GM11168 (cell line): ENCODE results near the gene ZNF57.
"Not testable (repeated sequence)": the region's sequence is repeated elsewhere in the genome, so short reads cannot be mapped to it uniquely, and the experiment has no call there.

Experiments
- in situ Hi-C: fragments of 300-500 bp; cut with MboI; formaldehyde crosslinking; loops from one replicate; pipeline ENCODE4 v1.12.0; 2022; ENCODE audit warnings: low sequenced_read_pairs; ENCODE audit not compliant: unreplicated experiment

ZNF57 gene

DNA sequence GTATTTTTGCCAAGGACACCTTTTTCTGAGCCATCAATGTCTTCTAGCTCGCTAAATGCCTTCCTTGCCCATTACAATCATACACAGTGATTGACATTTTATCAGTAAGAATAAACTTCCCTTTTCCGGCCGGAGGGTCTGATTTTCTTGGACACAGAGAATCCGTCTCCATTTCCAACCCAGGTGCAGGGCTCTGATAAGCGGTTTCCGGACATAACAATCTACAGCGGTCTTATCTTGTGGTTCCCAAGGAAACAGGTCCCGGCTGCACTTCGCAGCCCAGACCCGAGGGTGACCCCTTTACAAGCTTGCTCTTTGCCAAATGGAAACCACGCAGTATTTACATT is 49.2 kb downstream of the ZNF57 start:
- in situ Hi-C loops, result no loop called here

DNA sequence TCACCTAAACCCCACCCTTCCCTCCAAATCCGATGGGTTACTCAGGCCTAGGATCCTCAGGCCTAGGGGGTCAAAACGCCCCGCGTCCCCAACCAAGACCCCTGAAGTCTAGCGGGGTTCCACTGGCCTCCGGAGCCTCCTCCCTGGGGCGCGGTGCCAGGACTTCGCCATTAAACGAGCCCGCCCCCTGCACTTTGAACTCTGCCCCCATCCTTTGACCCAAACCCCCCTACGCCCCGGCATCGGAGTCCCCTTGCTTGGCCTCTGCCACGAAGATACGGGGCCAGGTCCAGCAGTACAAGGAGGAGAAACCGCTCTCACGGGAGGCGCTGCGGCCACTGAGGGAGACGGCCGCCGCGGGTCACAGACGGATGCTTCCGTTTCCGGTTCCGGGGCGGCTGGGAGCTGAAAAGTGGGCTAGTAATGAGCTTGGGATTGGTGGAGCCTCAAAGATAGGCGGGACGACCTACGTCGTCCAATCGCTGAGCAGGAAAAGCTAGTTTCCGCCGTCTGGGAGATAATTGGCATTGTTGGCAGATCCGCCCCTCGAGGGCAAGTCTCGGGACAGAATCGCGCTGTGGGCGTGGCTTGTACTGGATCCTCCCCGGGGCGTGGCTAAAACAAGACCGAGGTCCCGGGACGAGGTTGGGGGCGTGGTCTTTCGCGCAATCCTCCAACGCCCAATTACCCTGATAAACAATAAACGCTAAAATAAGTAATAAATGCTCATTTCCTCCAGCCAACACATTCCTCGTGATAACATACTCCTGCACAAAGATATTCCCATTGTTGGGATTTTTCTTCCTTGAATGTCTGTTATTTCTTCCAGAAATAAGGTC is 49.8 kb downstream of the ZNF57 start:
- in situ Hi-C loops, result no loop called here

DNA sequence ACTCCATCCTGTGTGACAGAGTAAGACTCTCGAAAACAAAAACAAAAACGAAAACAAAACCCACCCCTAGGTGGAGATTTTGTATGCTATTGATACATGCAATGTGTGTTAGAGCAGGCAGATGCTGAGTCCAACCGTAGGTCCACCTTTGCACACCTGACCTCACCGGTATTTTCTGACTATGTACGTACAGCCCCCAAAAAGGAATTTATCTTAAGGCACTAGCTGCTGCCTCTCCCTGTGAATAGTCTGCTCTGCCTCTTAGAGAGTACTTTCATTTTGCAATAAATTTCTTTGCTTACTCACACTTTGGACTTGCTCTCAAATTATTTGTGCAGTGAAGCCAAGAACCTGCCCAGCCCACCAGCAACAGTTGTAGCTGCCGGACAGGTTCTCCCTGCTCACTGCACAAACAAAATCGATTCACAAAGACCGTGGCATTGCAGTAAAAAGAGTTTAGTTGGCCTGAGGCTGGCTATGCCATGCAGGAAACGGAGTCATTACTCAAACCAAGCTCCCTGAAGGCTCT is 52.3 kb downstream of the ZNF57 start:
- in situ Hi-C loops, result no loop called here

- in situ Hi-C loops, result loop anchor here (5.0 kb wide), 1 partner anchor 145 kb away; no protein-coding TSS in a partner anchor
These were observed 56.4 kb downstream of the ZNF57 start for GRCh38 chr19:2957160-2957559.

- in situ Hi-C loops, result no loop called here
These were observed 59.4 kb downstream of the ZNF57 start for GRCh38 chr19:2960120-2960519.

DNA sequence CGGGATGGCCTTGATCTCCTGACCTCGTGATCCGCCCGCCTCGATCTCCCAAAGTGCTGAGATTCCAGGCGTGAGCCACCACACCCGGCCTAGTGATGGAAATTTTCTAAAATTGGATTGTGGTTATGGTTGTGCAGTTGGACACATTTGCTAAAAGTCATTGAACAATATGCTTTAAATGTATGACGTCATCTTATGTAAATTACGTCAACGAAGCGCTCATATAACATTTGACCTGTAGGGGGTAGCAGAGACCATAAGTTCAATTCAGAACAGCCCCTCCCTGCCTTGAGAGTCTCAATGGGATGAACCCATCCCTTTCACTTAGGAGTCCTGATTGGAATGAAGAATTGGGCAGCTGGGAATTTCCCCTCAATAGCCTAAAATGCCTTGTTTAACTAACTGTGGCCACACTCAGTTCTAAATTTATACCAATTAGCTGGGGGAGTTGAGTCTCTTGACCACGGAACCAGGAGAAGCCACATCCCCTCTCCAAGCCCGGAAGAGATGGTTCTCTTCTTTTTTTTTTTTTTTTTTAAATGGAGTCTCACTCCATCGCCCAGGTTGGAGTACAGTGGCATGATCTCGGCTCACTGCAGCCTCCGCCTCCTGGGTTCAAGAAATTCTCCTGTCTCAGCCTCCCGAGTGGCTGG is 61.4 kb downstream of the ZNF57 start:
- in situ Hi-C loops, result no loop called here

GRCh38 chr19:2963122-2963521 is 62.4 kb downstream of the ZNF57 start:
- in situ Hi-C loops, result no loop called here

- in situ Hi-C loops, result not testable (repeated sequence)
These were observed 62.9 kb downstream of the ZNF57 start for GRCh38 chr19:2963631-2964030.

DNA sequence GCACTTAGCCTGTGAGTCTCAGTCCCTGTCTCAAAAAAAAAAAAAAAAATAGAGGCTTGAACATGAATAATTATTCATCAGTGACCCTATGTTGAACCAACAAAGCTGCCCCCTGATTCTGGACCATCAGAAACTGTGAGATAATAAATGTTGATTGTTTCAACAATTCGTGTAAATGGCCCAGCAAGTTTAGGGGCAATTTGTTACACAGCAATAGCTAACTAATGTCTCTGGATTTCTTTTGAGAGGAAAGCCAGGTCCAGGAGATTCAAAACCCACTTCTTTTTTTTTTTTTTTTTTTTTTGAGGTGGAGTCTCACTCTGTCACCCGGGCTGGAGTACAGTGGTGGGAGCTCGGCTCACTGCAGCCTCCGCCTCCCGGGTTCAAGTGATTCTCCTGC is 64.1 kb downstream of the ZNF57 start:
- in situ Hi-C loops, result no loop called here

- in situ Hi-C loops, result no loop called here
These were observed 67.2 kb downstream of the ZNF57 start for GRCh38 chr19:2967972-2968371.
